Hepatocyte (in vitro differentiated cells): ENCODE data around the gene C3orf22. TPM values are rescaled to one million over a fixed set of nuclear protein-coding genes. Genes with fewer than 3 reads are reported as not detected.
"Not testable (repeated sequence)": the region's sequence is repeated elsewhere in the genome, so short reads cannot be mapped to it uniquely, and the experiment has no call there.

Experiments
- DNase-seq: peaks from one replicate; pipeline ENCODE4 v3.0.0-alpha.2; 2016; ENCODE audit warnings: low spot score
- H2AFZ ChIP-seq: fragments of 200-600 bp; sonication (generic); 2 replicates; pipeline ENCODE4 v1.6.0; 2016; ENCODE audit warnings: antibody characterized with exemption, mild to moderate bottlenecking
- H3K27ac ChIP-seq: fragments of 200-600 bp; sonication (generic); 2 replicates; pipeline ENCODE4 v1.5.1; 2016; ENCODE audit warnings: mild to moderate bottlenecking
- H3K27me3 ChIP-seq: fragments of 200-600 bp; sonication (generic); 2 replicates; pipeline ENCODE4 v1.6.1; 2016
- H3K36me3 ChIP-seq: fragments of 200-600 bp; sonication (generic); replicated peaks from 2 replicates; pipeline ENCODE4 v1.5.1; 2016; ENCODE audit warnings: low read depth; ENCODE audit not compliant: insufficient read depth
- H3K4me1 ChIP-seq: fragments of 200-600 bp; sonication (generic); 2 replicates; pipeline ENCODE4 v1.5.1; 2016; ENCODE audit warnings: mild to moderate bottlenecking, moderate library complexity; ENCODE audit not compliant: insufficient read depth
- H3K4me2 ChIP-seq: fragments of 200-600 bp; sonication (generic); 2 replicates; pipeline ENCODE4 v1.6.0; 2016
- H3K4me3 ChIP-seq: fragments of 200-600 bp; sonication (generic); 2 replicates; pipeline ENCODE4 v1.5.1; 2016; ENCODE audit warnings: mild to moderate bottlenecking
- H3K79me2 ChIP-seq: fragments of 200-600 bp; sonication (generic); 2 replicates; pipeline ENCODE4 v1.6.0; 2017; ENCODE audit warnings: mild to moderate bottlenecking
- H3K9me2 ChIP-seq: fragments of 200-600 bp; sonication (generic); replicated peaks from 2 replicates; pipeline ENCODE4 v1.6.0; 2017; ENCODE audit warnings: mild to moderate bottlenecking; ENCODE audit not compliant: insufficient read depth
- H3K9me3 ChIP-seq: fragments of 200-600 bp; sonication (generic); 2 replicates; pipeline ENCODE4 v1.5.1; 2016; ENCODE audit warnings: low read depth, mild to moderate bottlenecking
- H4K20me1 ChIP-seq: fragments of 200-600 bp; sonication (generic); 2 replicates; pipeline ENCODE4 v1.6.0; 2016; ENCODE audit warnings: mild to moderate bottlenecking; ENCODE audit not compliant: insufficient read depth, poor library complexity, severe bottlenecking
- CTCF ChIP-seq: fragments of 200-600 bp; sonication (generic); IDR thresholded peaks from 2 replicates; pipeline ENCODE4 v1.5.1; 2016; ENCODE audit warnings: antibody characterized with exemption, mild to moderate bottlenecking; ENCODE audit not compliant: poor library complexity
- EZH2 ChIP-seq: fragments of 200-600 bp; sonication (generic); IDR thresholded peaks from 2 replicates; pipeline ENCODE4 v1.6.1; 2016; ENCODE audit warnings: antibody characterized with exemption, mild to moderate bottlenecking, borderline replicate concordance
- EZH2phosphoT487 ChIP-seq: fragments of 200-600 bp; sonication (generic); IDR thresholded peaks from one replicate; pipeline ENCODE4 v1.6.1; 2018; ENCODE audit warnings: antibody characterized with exemption, mild to moderate bottlenecking, low read depth, moderate library complexity; ENCODE audit not compliant: unreplicated experiment, severe bottlenecking
- WGBS: methylation state at CpG from one replicate; pipeline ENCODE4 v1.1.6; 2016; ENCODE audit warnings: low lambda C conversion rate; ENCODE audit errors: missing lambda C conversion rate; 5-methylcytosine and 5-hydroxymethylcytosine counted together
- polyA plus RNA-seq: library from polyadenylated mRNA; unstranded; fragments of >200 nt; fragmentation: Nextera tagmentation; extraction: Ambion mirVana; gene quantifications from 2 replicates; pipeline ENCODE4 v1.2.1, GENCODE V29; 2016
- total RNA-seq: library from RNA; depleted of rRNA; stranded (reverse); fragments of >200 nt; gene quantifications from 2 replicates; pipeline ENCODE4 v1.2.3, GENCODE V29; 2014

The C3orf22 gene
- total and polyA plus RNA-seq, 2 experiments from 2014 or later = not detected

- H3K4me1 ChIP-seq = no peaks in the 10 kb centered on the region
- H3K36me3 ChIP-seq = no peaks in the 10 kb centered on the region
- H3K9me3 ChIP-seq = no peaks in the 10 kb centered on the region
- H4K20me1 ChIP-seq = no peaks in the 10 kb centered on the region
- no peak overlapping the region for H2AFZ ChIP-seq
- 97% methylated on average over 6 of the region's 6 CpGs for WGBS
- H3K4me2 ChIP-seq = no peak overlapping the region
- H3K79me2 ChIP-seq = no peaks in the 10 kb centered on the region
- no peak overlapping the region for H3K4me3 ChIP-seq
- no peak overlapping the region for H3K27ac ChIP-seq
- TF ChIP-seq CTCF = no peak
- no peak for TF ChIP-seq EZH2
- TF ChIP-seq EZH2phosphoT487 = no peak
- no peak for DNase-seq
- no peaks in the 10 kb centered on the region for H3K9me2 ChIP-seq
- no peaks in the 10 kb centered on the region for H3K27me3 ChIP-seq
These were observed 46.0 kb upstream of the C3orf22 start for GRCh38 chr3:126604691-126605090.

GRCh38 chr3:126599101-126599500 is 40.4 kb upstream of the C3orf22 start:
- H3K9me2 ChIP-seq = no peaks in the 10 kb centered on the region
- H3K4me1 ChIP-seq = no peaks in the 10 kb centered on the region
- no peak for TF ChIP-seq EZH2phosphoT487
- no peak for TF ChIP-seq CTCF
- TF ChIP-seq EZH2 = no peak
- no peaks in the 10 kb centered on the region for H3K79me2 ChIP-seq
- no peak for DNase-seq
- H3K4me2 ChIP-seq = no peak overlapping the region
- H3K27ac ChIP-seq = no peak overlapping the region
- H3K27me3 ChIP-seq = no peaks in the 10 kb centered on the region
- no peak overlapping the region for H3K4me3 ChIP-seq
- no peaks in the 10 kb centered on the region for H3K9me3 ChIP-seq
- no peak overlapping the region for H2AFZ ChIP-seq
- no peaks in the 10 kb centered on the region for H3K36me3 ChIP-seq
- WGBS = 13% methylated on average over 1 of the region's 1 CpG
- no peaks in the 10 kb centered on the region for H4K20me1 ChIP-seq

- not testable (repeated sequence) for H3K4me1 ChIP-seq, DNase-seq
These were observed 36.7 kb upstream of the C3orf22 start for GRCh38 chr3:126595479-126595878.

DNA sequence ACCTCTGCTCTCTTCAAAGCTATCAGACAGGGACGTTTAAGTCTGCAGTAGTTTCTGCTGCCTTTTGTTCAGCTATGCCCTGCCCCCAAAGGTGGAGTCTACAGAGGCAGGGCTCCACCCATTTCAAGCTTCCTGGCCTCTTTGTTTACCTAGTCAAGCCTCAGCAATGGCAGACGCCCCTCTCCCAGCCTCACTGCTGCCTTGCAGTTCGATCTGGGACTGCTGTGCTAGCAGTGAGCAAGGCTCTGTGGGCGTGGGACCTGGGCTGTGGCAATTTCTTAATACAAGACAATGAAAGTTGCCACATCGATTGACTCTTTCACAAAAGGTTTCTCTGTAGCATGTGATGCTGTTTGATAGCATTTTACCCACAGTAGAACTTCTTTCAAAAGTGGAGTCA is 32.8 kb upstream of the C3orf22 start:
- 81% methylated on average over 5 of the region's 5 CpGs for WGBS

More at GRCh38 chr3:126595479-126595878, 36.7 kb upstream of the C3orf22 start:
- not testable (repeated sequence) for H2AFZ ChIP-seq, H4K20me1 ChIP-seq, H3K4me2 ChIP-seq, H3K36me3 ChIP-seq, H3K27ac ChIP-seq, H3K27me3 ChIP-seq, H3K9me2 ChIP-seq, H3K4me3 ChIP-seq, H3K9me3 ChIP-seq, H3K79me2 ChIP-seq
- 98% methylated on average over 4 of the region's 4 CpGs for WGBS

GRCh38 chr3:126582311-126582710 is 23.6 kb upstream of the C3orf22 start:
- Histone ChIP-seq H4K20me1 (no peaks in the 10 kb centered on the region), H3K4me3 (no peak overlapping the region), H3K79me2 (no peaks in the 10 kb centered on the region), H3K9me3 (no peaks in the 10 kb centered on the region), H3K27ac (no peak overlapping the region), H3K36me3 (no peaks in the 10 kb centered on the region), H3K4me1 (no peaks in the 10 kb centered on the region), H3K9me2 (no peaks in the 10 kb centered on the region), H3K27me3 (no peaks in the 10 kb centered on the region), H2AFZ (no peak overlapping the region), H3K4me2 (no peak overlapping the region)
- TF ChIP-seq EZH2phosphoT487 (no peak), EZH2 (no peak), CTCF (no peak)
- DNase-seq = no peak
- 79% methylated on average over 4 of the region's 4 CpGs for WGBS

More for the DNA sequence above, 32.8 kb upstream of the C3orf22 start:
- not testable (repeated sequence) for H3K27me3 ChIP-seq, H3K4me1 ChIP-seq, H4K20me1 ChIP-seq, H2AFZ ChIP-seq, H3K36me3 ChIP-seq, H3K9me2 ChIP-seq, H3K4me3 ChIP-seq, H3K4me2 ChIP-seq, DNase-seq, H3K79me2 ChIP-seq, H3K9me3 ChIP-seq, H3K27ac ChIP-seq
